Gastrocnemius medialis (tissue), 4 donors: Measurements from ENCODE around the gene MED26. TPM values are rescaled to one million over a fixed set of nuclear protein-coding genes. Genes with fewer than 3 reads are reported as not detected.

ENCODE experiments used
- ATAC-seq, 2 donors: fragments of 150-250 bp; one replicate each; pipeline ENCODE4 v1.9.1; 2016
- DNase-seq, 2 donors: peaks; one replicate each; pipeline ENCODE4 v3.0.0-alpha.2; 2019
- H3K27ac ChIP-seq, 4 donors: fragments of 200-600 bp; sonication (generic); 1 replicate in 1 of 4; 2 replicates in 3 of 4; pipeline ENCODE4 v1.5.1; 2016 to 2018; ENCODE audit warnings: mild to moderate bottlenecking in 2 of 4, moderate library complexity in 1 of 4
- H3K27me3 ChIP-seq, 3 donors: fragments of 200-600 bp; sonication (generic) in 2 of 3; 1 replicate in 1 of 3; 2 replicates in 2 of 3; pipeline versions ENCODE4 v1.5.1 to v1.6.0; 2016 to 2019; ENCODE audit warnings: mild to moderate bottlenecking in 1 of 3, moderate library complexity in 1 of 3
- H3K36me3 ChIP-seq, 2 donors: fragments of 200-600 bp; sonication (generic) in 1 of 2; one replicate each; pipeline ENCODE4 v1.5.1; 2017 to 2018
- H3K4me1 ChIP-seq, 2 donors: fragments of 200-600 bp; sonication (generic) in 1 of 2; one replicate each; pipeline ENCODE4 v1.5.1; 2016 to 2017; ENCODE audit warnings: mild to moderate bottlenecking in 2 of 2
- H3K4me3 ChIP-seq, 4 donors: fragments of 200-600 bp; sonication (generic) in 3 of 4; 1 replicate in 1 of 4; 2 replicates in 3 of 4; pipeline ENCODE4 v1.5.1; 2016 to 2019; ENCODE audit warnings: mild to moderate bottlenecking in 2 of 4
- H3K9me3 ChIP-seq, 3 donors: fragments of 200-600 bp; sonication (generic) in 2 of 3; 1 replicate in 1 of 3; 2 replicates in 2 of 3; pipeline ENCODE4 v1.5.1; 2016 to 2019
- POLR2A ChIP-seq, 2 donors: fragments of 450-650 bp; IDR thresholded peaks; one replicate each; pipeline ENCODE4 v1.6.1; 2017; ENCODE audit warnings: antibody characterized with exemption in 2 of 2, mild to moderate bottlenecking in 2 of 2, moderate library complexity in 2 of 2
- in situ Hi-C, 4 donors: fragments of 200-750 bp; cut with MboI; loops; one replicate each; pipeline versions ENCODE4 v1.15.0 to v1.8.0; 2017; ENCODE audit warnings: low sequenced_read_pairs in 4 of 4
- intact Hi-C: fragments of 100-400 bp; cut with DNase I; formaldehyde crosslinking; loops from one replicate; pipeline ENCODE4 v1.15.1; 2023; ENCODE audit warnings: low total_unique reads
- total RNA-seq, 4 donors: library from RNA; depleted of rRNA; stranded (reverse); fragments of >200 nt; gene quantifications; one replicate each; pipeline versions ENCODE4 v1.1.0 to v1.2.3, GENCODE V29; 2016
- TF ChIP-seq, protein P1 (sequence below), 5 experiments: fragments of 450-650 bp in 3 of 5; fragments of 200-600 bp in 2 of 5; sonication (generic) in 2 of 5; IDR thresholded peaks in 4 of 5; conservative IDR thresholded peaks in 1 of 5; 1 replicate in 4 of 5; 2 replicates in 1 of 5; pipeline ENCODE4 v1.5.1; 2016 to 2019; ENCODE audit warnings: antibody characterized with exemption in 5 of 5, mild to moderate bottlenecking in 3 of 5, moderate library complexity in 3 of 5

MED26 gene
- total RNA-seq, 4 donors from 2014 or later: 5.7 to 15.7 (median 9.4) TPM

DNA sequence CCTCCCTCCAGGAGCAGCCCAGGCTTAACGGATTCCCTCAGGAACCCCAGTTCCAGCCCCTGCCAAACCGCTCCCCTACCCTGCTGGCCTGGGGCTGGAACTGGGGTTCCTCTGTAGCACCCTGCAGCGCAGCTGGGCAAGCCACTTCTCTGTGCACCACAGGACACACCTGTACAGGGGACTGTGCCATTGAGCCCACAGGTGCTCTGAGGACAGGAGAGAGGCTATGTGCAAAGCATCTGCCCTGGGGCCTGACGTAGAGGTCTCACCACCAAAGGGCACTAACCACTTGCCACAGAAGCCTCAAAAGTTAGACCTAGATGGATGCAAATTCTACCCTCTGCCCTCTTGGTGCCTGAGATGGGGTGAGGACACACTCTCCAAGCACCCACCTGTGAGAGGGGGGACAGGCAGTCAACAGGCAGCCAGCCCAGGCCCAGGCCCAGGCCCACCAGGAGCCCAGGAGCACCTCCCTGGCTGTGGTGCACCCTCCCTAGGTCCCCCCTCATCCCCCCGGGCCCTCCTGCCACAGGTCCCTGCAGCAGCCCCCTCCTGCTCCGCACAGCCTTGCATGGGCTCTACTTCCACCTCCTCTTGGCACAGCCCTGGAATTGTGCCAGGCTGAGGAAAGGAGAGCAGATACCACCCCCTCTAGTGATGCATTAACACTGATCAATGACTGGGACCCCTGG, 28.2 kb downstream of the MED26 start:
- TF ChIP-seq, protein P1, sequence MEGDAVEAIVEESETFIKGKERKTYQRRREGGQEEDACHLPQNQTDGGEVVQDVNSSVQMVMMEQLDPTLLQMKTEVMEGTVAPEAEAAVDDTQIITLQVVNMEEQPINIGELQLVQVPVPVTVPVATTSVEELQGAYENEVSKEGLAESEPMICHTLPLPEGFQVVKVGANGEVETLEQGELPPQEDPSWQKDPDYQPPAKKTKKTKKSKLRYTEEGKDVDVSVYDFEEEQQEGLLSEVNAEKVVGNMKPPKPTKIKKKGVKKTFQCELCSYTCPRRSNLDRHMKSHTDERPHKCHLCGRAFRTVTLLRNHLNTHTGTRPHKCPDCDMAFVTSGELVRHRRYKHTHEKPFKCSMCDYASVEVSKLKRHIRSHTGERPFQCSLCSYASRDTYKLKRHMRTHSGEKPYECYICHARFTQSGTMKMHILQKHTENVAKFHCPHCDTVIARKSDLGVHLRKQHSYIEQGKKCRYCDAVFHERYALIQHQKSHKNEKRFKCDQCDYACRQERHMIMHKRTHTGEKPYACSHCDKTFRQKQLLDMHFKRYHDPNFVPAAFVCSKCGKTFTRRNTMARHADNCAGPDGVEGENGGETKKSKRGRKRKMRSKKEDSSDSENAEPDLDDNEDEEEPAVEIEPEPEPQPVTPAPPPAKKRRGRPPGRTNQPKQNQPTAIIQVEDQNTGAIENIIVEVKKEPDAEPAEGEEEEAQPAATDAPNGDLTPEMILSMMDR (IDR thresholded peaks at IDR 0.05 in 4 of 5, conservative IDR thresholded peaks at IDR 0.05 in 1 of 5): no peak
- TF ChIP-seq POLR2A (IDR thresholded peaks at IDR 0.05): no peak
- Histone ChIP-seq H3K27ac (no peak overlapping the region), H3K9me3 (no peaks in the 10 kb centered on the region), H3K27me3 (no peaks in the 10 kb centered on the region), H3K4me1 (peaks cover 53 to 69% of the 10 kb centered on the region in 2 donors), H3K4me3 (no peak overlapping the region), H3K36me3 (no peaks in the 10 kb centered on the region)
- in situ Hi-C loops (no loop called here), intact Hi-C loops (loop anchor here (10.0 kb wide), 1 partner anchor 225 kb away; the partner anchor contains the start of gene SIN3B)
- DNase-seq: no peak
- ATAC-seq: no peak

DNA sequence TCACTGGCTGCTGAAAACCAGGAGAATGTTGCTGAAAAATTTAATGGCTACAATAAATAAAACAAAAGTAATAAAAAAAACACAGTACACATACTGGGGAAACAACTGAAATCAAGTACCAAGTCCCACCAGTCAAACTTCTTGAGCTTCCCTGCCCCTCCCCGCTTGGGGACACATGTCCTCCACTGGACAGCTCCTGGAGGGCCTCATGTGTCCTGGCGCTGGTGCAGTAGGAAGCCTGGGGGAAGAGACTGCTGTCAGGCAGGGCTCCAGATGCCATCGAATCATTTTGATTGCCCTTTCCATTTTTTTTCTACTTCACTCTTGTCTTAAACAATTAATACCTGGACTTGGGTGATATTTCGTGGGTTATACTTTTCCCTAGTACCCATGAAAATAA, 29.2 kb downstream of the MED26 start:
- H3K9me3 ChIP-seq: no peaks in the 10 kb centered on the region
- peaks cover 50 to 69% of the 10 kb centered on the region in 2 donors for H3K4me1 ChIP-seq
- intact Hi-C loops: no loop called here
- no peaks in the 10 kb centered on the region for H3K36me3 ChIP-seq
- ATAC-seq (peak in 1 of 2 donors; percentile 63), DNase-seq (no peak)
- peak overlapping the region; percentile 29 to 51 (median 36) for H3K27ac ChIP-seq
- in situ Hi-C loops: no loop called here
- H3K27me3 ChIP-seq: no peaks in the 10 kb centered on the region
- H3K4me3 ChIP-seq: no peak overlapping the region
- no peak for TF ChIP-seq POLR2A (IDR thresholded peaks at IDR 0.05)
- TF ChIP-seq, protein P1 (IDR thresholded peaks at IDR 0.05 in 4 of 5, conservative IDR thresholded peaks at IDR 0.05 in 1 of 5): no peak

DNA sequence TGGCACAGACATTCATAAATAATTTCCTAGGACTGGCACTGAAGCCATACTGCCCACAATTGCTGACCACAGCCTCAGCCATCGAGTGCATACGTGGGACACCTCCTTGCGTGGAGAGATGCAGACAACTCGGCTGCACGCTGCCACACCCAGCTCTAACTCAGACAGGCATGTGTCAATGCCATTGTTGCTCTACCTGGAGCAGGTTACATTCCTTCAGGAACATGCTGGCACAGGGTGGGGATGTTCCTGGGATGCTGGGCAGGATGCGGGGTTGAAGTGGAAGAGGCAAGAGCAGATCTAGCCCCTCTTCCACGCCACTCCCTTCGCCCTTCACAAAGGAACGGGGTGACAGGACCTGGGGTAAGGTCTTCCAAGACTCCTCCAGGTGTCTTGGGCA, 31.6 kb downstream of the MED26 start:
- peaks cover 42 to 71% of the 10 kb centered on the region in 2 donors for H3K4me1 ChIP-seq
- H3K4me3 ChIP-seq: no peak overlapping the region
- in situ Hi-C loops: no loop called here
- H3K27ac ChIP-seq: no peak overlapping the region
- H3K36me3 ChIP-seq: no peaks in the 10 kb centered on the region
- TF ChIP-seq, protein P1 (IDR thresholded peaks at IDR 0.05 in 4 of 5, conservative IDR thresholded peaks at IDR 0.05 in 1 of 5): no peak
- TF ChIP-seq POLR2A (IDR thresholded peaks at IDR 0.05): no peak
- DNase-seq (no peak), ATAC-seq (no peak)
- H3K27me3 ChIP-seq: no peaks in the 10 kb centered on the region
- H3K9me3 ChIP-seq: no peaks in the 10 kb centered on the region
- intact Hi-C loops: no loop called here

DNA sequence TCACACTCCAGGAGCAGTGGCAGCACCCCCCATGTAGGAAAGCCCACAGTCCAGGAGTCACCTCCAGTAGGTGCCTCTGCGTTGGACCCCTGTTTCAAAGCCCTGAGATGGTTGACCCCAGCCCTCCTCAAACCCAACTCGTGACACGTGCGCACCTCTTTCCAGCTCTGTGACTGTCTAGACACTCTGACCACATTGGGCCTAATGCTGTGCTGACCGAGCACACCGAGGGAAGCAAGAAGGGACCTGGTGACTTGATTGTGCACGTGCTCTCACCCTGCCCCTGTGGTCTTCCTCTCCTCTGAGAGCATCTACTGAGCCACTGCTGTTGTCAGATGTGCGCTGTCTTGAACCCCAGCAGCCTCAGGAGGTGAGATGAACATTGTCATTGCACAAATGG, 32.9 kb downstream of the MED26 start:
- Histone ChIP-seq H3K9me3 (no peaks in the 10 kb centered on the region), H3K4me3 (no peak overlapping the region), H3K4me1 (peaks cover 43 to 74% of the 10 kb centered on the region in 2 donors), H3K36me3 (no peaks in the 10 kb centered on the region), H3K27ac (no peak overlapping the region), H3K27me3 (no peaks in the 10 kb centered on the region)
- ATAC-seq (no peak), DNase-seq (no peak)
- TF ChIP-seq POLR2A (IDR thresholded peaks at IDR 0.05): no peak
- TF ChIP-seq, protein P1 (IDR thresholded peaks at IDR 0.05 in 4 of 5, conservative IDR thresholded peaks at IDR 0.05 in 1 of 5): no peak
- intact Hi-C loops: no loop called here
- in situ Hi-C loops: no loop called here
